MCF 10A (cell line): ENCODE results near the gene THRB. TPM values are rescaled to one million over a fixed set of nuclear protein-coding genes. Genes with fewer than 3 reads are reported as not detected.

Experiments used
- BruUV-seq: library from RNA; stranded (reverse); fragments of 400-500 nt; replicated peaks from 2 replicates; lab custom pipeline; 2021; lab: Mats Ljungman, UMichigan
- CTCF ChIA-PET: fragments of 300-600 bp; sonication (Branson Sonifier 250); formaldehyde crosslinking; extraction: SDS; loops from one replicate; lab custom pipeline; 2021; ENCODE audit warnings: antibody characterized with exemption, inconsistent platforms; lab: Yijun Ruan, JAX
- POLR2A ChIA-PET: fragments of 300-600, 350-650 bp; sonication (Branson Sonifier 250); formaldehyde crosslinking; extraction: SDS; loops from one replicate; lab custom pipeline; 2020; ENCODE audit warnings: antibody characterized with exemption, inconsistent platforms; lab: Yijun Ruan, JAX
- DNase-seq: peaks from one replicate; pipeline ENCODE4 v3.0.0-alpha.2; 2018; ENCODE audit not compliant: unreplicated experiment
- H3K27ac Mint-ChIP-seq: one replicate; pipeline ENCODE4 v1.8.0; 2022; ENCODE audit warnings: mild to moderate bottlenecking, low read depth, mixed read lengths; ENCODE audit not compliant: unreplicated experiment
- H3K27me3 Mint-ChIP-seq: one replicate; pipeline ENCODE4 v1.8.0; 2022; ENCODE audit warnings: mixed read lengths; ENCODE audit not compliant: insufficient read depth, unreplicated experiment
- H3K36me3 Mint-ChIP-seq: one replicate; pipeline ENCODE4 v1.8.0; 2022; ENCODE audit warnings: mild to moderate bottlenecking, moderate library complexity, mixed read lengths; ENCODE audit not compliant: insufficient read depth, unreplicated experiment
- H3K4me1 Mint-ChIP-seq: one replicate; pipeline ENCODE4 v1.8.0; 2022; ENCODE audit warnings: mixed read lengths; ENCODE audit not compliant: insufficient read depth, unreplicated experiment
- H3K4me3 Mint-ChIP-seq: one replicate; pipeline ENCODE4 v1.8.0; 2022; ENCODE audit warnings: mild to moderate bottlenecking, moderate library complexity, mixed read lengths; ENCODE audit not compliant: unreplicated experiment
- H3K9me3 Mint-ChIP-seq: one replicate; pipeline ENCODE4 v1.8.0; 2022; ENCODE audit warnings: mixed read lengths; ENCODE audit not compliant: unreplicated experiment
- intact Hi-C: fragments of 100-400 bp; cut with micrococcal nuclease; formaldehyde crosslinking; loops from 2 replicates; pipeline ENCODE4 v1.14.1; 2022
- total RNA-seq: library from RNA; stranded (reverse); gene quantifications from 2 replicates; pipeline ENCODE4 v1.2.3, GENCODE V29; 2022
- TF ChIP-seq, protein P1 (sequence below): fragments of 200-600 bp; IDR thresholded peaks from one replicate; pipeline ENCODE4 v1.8.0; 2022; ENCODE audit warnings: antibody characterized with exemption, mild to moderate bottlenecking; ENCODE audit not compliant: unreplicated experiment

The THRB gene
- total RNA-seq, 1 experiment from 2014 or later = 4.2 TPM

DNA sequence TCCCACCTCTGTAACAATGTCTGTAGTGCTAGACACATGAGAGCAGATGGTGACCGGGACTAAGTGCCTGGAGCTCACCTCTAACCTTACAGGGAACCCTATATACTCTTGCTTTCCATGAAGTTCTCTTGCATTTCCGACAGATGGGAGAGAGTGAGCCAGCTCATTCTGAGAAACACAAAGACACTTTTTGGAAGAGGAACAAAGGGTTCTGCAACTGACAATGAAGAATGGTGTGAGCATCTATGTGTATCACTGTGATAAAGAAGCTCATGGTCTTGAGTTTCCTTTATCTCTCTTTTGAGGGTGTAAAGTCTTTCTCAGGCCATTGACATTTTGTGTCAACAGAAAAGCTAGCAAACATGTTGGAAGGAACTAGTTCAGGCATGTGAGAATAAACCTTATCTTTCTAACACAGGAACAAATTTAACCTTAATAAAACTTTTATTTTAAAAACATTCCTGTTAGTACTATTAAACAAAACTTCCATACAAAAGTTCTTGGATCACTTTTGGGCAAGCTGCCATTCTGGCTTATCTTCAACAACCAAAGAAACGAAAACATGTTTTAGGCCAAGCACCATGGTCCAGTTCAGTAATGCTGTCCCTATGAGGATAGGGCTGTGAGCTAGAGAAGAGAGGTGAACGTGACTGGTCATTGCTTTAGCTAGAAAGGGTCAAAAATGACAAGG, 142.7 kb downstream of the THRB start:
- intact Hi-C loops = no loop called here
- no peak overlapping the region for H3K4me3 Mint-ChIP-seq
- CTCF ChIA-PET = interaction anchor here (1.8 kb wide), 1 partner anchor 289 kb away, joined by 3 read pairs; no protein-coding TSS in a partner anchor
- no peak for DNase-seq
- no peaks in the 10 kb centered on the region for H3K27me3 Mint-ChIP-seq
- BruUV-seq = no TSS peak
- H3K36me3 Mint-ChIP-seq = no peaks in the 10 kb centered on the region
- H3K27ac Mint-ChIP-seq = peak overlapping the region; percentile 44
- no peaks in the 10 kb centered on the region for H3K9me3 Mint-ChIP-seq
- POLR2A ChIA-PET = interaction anchor here (0.6 to 1.7 kb wide), 5 partner anchors 8 to 337 kb away, joined by 3 to 10 read pairs (median 3); no protein-coding TSS in a partner anchor
- peaks cover 24% of the 10 kb centered on the region for H3K4me1 Mint-ChIP-seq
- TF ChIP-seq, protein P1, sequence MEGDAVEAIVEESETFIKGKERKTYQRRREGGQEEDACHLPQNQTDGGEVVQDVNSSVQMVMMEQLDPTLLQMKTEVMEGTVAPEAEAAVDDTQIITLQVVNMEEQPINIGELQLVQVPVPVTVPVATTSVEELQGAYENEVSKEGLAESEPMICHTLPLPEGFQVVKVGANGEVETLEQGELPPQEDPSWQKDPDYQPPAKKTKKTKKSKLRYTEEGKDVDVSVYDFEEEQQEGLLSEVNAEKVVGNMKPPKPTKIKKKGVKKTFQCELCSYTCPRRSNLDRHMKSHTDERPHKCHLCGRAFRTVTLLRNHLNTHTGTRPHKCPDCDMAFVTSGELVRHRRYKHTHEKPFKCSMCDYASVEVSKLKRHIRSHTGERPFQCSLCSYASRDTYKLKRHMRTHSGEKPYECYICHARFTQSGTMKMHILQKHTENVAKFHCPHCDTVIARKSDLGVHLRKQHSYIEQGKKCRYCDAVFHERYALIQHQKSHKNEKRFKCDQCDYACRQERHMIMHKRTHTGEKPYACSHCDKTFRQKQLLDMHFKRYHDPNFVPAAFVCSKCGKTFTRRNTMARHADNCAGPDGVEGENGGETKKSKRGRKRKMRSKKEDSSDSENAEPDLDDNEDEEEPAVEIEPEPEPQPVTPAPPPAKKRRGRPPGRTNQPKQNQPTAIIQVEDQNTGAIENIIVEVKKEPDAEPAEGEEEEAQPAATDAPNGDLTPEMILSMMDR = no peak

DNA sequence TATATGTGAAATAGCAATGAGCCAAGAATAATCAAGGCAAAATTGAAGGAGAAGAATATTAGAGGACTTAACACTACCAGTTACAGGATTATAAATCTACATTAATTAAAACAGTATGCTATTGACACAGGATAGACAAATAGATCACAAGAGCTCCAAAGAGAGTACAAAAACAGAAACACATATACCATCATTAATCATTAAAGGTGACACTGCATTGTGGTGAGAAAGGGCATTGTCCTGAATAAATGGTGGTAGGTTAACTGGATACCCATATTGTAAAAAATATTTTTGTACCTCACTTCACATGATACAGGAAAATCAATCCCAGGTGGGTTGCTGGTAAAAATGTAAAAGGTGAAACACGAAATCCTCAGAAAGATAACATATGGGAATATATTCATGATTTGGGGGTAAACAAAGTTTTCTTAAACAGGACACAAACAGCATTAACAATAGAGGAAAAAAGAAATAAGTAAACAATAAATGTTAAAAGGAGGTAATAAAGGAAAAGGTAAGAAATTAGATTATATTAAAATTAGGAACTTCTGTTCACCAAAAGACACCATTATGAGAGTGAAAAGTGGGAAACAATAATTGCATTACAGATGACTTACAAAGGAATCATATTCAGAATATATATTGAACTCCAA, 145.2 kb downstream of the THRB start:
- TF ChIP-seq, protein P1 = no peak
- ChIA-PET POLR2A (no interaction called here), CTCF (interaction anchor here (1.0 kb wide), 1 partner anchor 85 kb away, joined by 3 read pairs; no protein-coding TSS in a partner anchor)
- BruUV-seq = no TSS peak
- Mint-ChIP-seq H3K9me3 (no peaks in the 10 kb centered on the region), H3K4me3 (no peak overlapping the region), H3K4me1 (peaks cover 11% of the 10 kb centered on the region), H3K36me3 (no peaks in the 10 kb centered on the region), H3K27ac (no peak overlapping the region), H3K27me3 (no peaks in the 10 kb centered on the region)
- no peak for DNase-seq
- intact Hi-C loops = no loop called here

DNA sequence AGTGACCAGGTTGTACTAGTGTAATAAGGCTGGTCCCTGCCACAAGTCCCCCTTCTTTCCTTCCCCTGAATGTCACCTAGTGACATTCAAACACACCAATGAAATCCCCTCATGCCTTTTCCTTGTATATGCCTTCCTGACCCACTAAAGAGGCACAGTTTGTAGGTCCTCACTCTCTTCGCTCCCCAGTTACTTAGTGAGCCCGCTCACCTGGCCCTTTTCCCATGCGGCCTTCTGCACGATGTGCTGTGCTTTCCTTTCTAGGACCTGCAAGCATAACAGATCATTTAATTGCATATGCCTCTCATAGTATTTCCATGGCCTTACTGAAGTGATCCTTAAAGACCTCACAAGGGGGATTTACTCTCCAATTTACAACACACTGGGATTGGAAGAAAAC, 146.3 kb downstream of the THRB start:
- intact Hi-C loops = no loop called here
- TF ChIP-seq, protein P1 = no peak
- Mint-ChIP-seq H3K36me3 (no peaks in the 10 kb centered on the region), H3K27ac (no peak overlapping the region), H3K4me3 (no peak overlapping the region), H3K9me3 (no peaks in the 10 kb centered on the region), H3K27me3 (no peaks in the 10 kb centered on the region), H3K4me1 (peaks cover 15% of the 10 kb centered on the region)
- CTCF ChIA-PET = no interaction called here
- no peak for DNase-seq
- POLR2A ChIA-PET = no interaction called here
- no TSS peak for BruUV-seq

DNA sequence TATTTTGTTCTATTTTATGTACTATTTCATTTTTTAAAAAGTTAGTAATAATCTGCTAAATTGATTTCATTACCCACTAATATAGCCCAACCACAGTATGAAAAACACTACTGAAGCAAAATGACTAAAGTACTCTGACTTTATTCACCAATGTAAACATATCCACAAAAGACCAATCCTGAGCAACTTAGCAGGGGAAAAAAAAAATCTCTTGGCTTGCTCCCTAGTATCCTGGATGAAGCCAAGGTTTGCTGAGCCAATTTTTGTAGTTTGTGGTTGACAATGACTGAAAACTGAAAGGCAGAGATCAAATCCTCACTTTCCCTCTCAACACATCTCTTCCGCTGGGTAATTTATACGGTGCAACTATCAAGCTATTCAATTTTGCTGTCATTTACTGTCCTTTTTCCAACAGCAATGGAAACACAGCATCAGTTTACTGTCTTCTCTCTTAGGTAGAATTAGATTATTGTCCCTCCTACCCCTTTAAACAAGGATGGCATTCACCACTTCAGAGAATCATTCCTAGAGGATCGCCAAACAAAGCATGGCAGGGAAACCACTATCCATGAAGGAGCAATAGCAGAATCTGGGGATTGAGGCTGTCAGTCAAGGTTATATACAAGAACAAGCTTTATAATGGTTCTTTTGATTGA, 149.7 kb downstream of the THRB start:
- no peak overlapping the region for H3K27ac Mint-ChIP-seq
- H3K27me3 Mint-ChIP-seq = no peaks in the 10 kb centered on the region
- intact Hi-C loops = no loop called here
- peak; percentile 16 for DNase-seq
- no TSS peak for BruUV-seq
- TF ChIP-seq, protein P1 = no peak
- ChIA-PET CTCF (no interaction called here), POLR2A (no interaction called here)
- no peak overlapping the region for H3K4me3 Mint-ChIP-seq
- H3K9me3 Mint-ChIP-seq = no peaks in the 10 kb centered on the region
- peaks cover 14% of the 10 kb centered on the region for H3K4me1 Mint-ChIP-seq
- no peaks in the 10 kb centered on the region for H3K36me3 Mint-ChIP-seq
